ENCODE results near the gene ACRV1. TPM values are rescaled to one million over a fixed set of nuclear protein-coding genes. Genes with fewer than 3 reads are reported as not detected.

The ACRV1 gene
- total and polyA plus RNA-seq, 2 experiments from 2014 or later = 0.65 TPM; not detected in 1

DNA sequence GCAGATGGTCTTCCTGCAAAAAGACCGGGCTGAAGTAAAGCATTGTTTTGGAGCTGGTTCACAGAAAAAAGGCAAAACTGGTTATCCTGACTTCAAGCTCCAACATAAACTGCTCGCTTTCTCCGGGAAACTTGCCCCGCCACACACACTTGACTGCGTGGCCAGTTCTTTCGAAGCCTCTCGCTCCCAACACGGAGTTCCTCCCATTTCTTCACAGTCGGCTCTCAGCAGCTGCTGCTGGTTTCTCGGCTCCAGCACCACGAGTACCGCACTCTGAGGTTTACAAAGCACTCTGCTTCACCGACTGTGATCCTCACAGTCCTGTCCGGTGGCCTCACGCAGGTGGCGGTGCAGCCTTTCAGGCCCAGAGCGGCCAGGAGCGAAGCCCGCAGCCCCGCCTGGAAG, 55.4 kb downstream of the ACRV1 start:
- Histone ChIP-seq H3K4me2 (peak overlapping the region; percentile 76), H3K27ac (ENCODE audit: low read depth) (peak overlapping the region; percentile 99), H3F3A (replicated peaks; ENCODE audit: low read depth) (peaks cover 7% of the 10 kb centered on the region; the same call in 1 of the 2 replicates), H3K4me3 (peak overlapping the region; percentile 58), H3K36me3 (ENCODE audit: insufficient read depth) (peaks cover 28% of the 10 kb centered on the region), H3K79me2 (replicated peaks; ENCODE audit: insufficient read depth) (peaks cover 37% of the 10 kb centered on the region), H4K20me1 (replicated peaks; ENCODE audit: insufficient read depth) (peaks cover 8% of the 10 kb centered on the region; the same call in 1 of the 2 replicates), H2AFZ (no peak overlapping the region), H3K9me2 (ENCODE audit: insufficient read depth) (no peaks in the 10 kb centered on the region), H3K27me3 (ENCODE audit: insufficient read depth) (no peaks in the 10 kb centered on the region), H3K4me1 (ENCODE audit: insufficient read depth) (peaks cover 10% of the 10 kb centered on the region; the same call in 1 of the 2 replicates)
- ATAC-seq (peak; percentile 82; the same call in 2 of the 3 replicates), DNase-seq (ENCODE audit: low spot score) (peak; percentile 83)
- Mint-ChIP-seq H3K4me1 (peaks cover 13% of the 10 kb centered on the region), H3K9me3 (no peaks in the 10 kb centered on the region), H3K27ac (peak overlapping the region; percentile 98), H3K4me3 (peak overlapping the region; percentile 93), H3K27me3 (ENCODE audit: insufficient read depth, low read depth, poor library complexity) (peaks cover 7% of the 10 kb centered on the region), H3K36me3 (ENCODE audit: low read depth) (peaks cover 56% of the 10 kb centered on the region; the same call in 2 of the 3 replicates)
- TF ChIP-seq ZNF331 (CRISPR knock-in tag; IDR thresholded peaks at IDR 0.05; ENCODE audit: low read depth) = no peak

- no peak within 1 kb of the TSS for H2AFZ ChIP-seq
- Mint-ChIP-seq H3K36me3 (ENCODE audit: low read depth) (peaks cover 56% of the 10 kb centered on the region; the same call in 2 of the 3 replicates), H3K27me3 (ENCODE audit: insufficient read depth, low read depth, poor library complexity) (peaks cover 7% of the 10 kb centered on the region), H3K4me3 (peak within 1 kb of the TSS; percentile 93), H3K27ac (peak within 1 kb of the TSS; percentile 98), H3K4me1 (peaks cover 13% of the 10 kb centered on the region), H3K9me3 (no peaks in the 10 kb centered on the region)
- H3K4me1 ChIP-seq (ENCODE audit: insufficient read depth) = peaks cover 10% of the 10 kb centered on the region; the same call in 1 of the 2 replicates
- no peaks in the 10 kb centered on the region for H3K27me3 ChIP-seq (ENCODE audit: insufficient read depth)
- H3F3A ChIP-seq (replicated peaks; ENCODE audit: low read depth) = peaks cover 7% of the 10 kb centered on the region; the same call in 1 of the 2 replicates
- peaks cover 6% of the 10 kb centered on the region; the same call in 1 of the 2 replicates for H4K20me1 ChIP-seq (replicated peaks; ENCODE audit: insufficient read depth)
- peaks cover 29% of the 10 kb centered on the region for H3K36me3 ChIP-seq (ENCODE audit: insufficient read depth)
- H3K4me2 ChIP-seq = peak within 1 kb of the TSS; percentile 76
- TF ChIP-seq ZNF462 (CRISPR knock-in tag; IDR thresholded peaks at IDR 0.05) = no peak
- TF ChIP-seq CTCF (conservative IDR thresholded peaks at IDR 0.05; ENCODE audit: low read depth in 2 of 2) = no peak
- no peak for TF ChIP-seq EZH2phosphoT487 (IDR thresholded peaks at IDR 0.05; ENCODE audit: unreplicated experiment)
- TF ChIP-seq STAT1 (IDR thresholded peaks at IDR 0.05; ENCODE audit: unreplicated experiment) = no peak
- TF ChIP-seq, protein P1, sequence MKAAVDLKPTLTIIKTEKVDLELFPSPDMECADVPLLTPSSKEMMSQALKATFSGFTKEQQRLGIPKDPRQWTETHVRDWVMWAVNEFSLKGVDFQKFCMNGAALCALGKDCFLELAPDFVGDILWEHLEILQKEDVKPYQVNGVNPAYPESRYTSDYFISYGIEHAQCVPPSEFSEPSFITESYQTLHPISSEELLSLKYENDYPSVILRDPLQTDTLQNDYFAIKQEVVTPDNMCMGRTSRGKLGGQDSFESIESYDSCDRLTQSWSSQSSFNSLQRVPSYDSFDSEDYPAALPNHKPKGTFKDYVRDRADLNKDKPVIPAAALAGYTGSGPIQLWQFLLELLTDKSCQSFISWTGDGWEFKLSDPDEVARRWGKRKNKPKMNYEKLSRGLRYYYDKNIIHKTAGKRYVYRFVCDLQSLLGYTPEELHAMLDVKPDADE (IDR thresholded peaks at IDR 0.05) = no peak
- no peak for TF ChIP-seq CREB1 (CRISPR knock-in tag; IDR thresholded peaks at IDR 0.05; ENCODE audit: low read depth)
- ATAC-seq (no peak), DNase-seq (ENCODE audit: low spot score) (no peak)
- H3K79me2 ChIP-seq (replicated peaks; ENCODE audit: insufficient read depth) = peaks cover 33% of the 10 kb centered on the region
- H3K4me3 ChIP-seq = peak within 1 kb of the TSS; percentile 58
- no peaks in the 10 kb centered on the region for H3K9me2 ChIP-seq (ENCODE audit: insufficient read depth)
- H3K27ac ChIP-seq (ENCODE audit: low read depth) = peak within 1 kb of the TSS; percentile 99
Measured at GRCh38 chr11:125624756-125625213, 55.9 kb downstream of the ACRV1 start, which contains the start of gene CHEK1. CHEK1 (plus strand) TSS chr11:125625163; CDS start chr11:125626769, 1,606 bp downstream.
